HG03025 (cell line): ENCODE data around the gene CHD2.

Experiments
- ATAC-seq: cut with Tn5 transposase; IDR thresholded peaks from one replicate; pipeline ENCODE4 v1.9.1; 2021; ENCODE audit warnings: mild to moderate bottlenecking, moderate library complexity; ENCODE audit not compliant: unreplicated experiment, low FRiP score

Gene CHD2

DNA sequence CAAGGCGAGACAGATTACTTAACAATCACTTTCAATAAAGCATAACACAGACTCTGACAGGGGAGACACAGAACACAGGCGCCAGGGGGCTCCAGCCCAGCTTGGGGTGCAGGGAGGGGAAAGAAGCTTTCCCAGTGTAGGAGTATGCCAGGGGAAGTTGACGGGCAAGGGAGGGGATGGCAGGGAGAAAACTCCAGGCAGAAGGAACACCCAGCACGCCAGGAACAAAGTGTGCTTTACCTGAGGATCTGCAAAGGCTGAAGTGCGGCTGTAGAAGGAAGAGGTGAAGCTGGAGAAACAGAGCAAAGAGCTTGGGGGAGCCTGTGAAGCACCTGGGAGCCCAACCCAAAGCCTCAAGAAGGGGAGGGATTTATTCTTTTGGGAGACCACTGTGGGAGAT lies 176.8 kb downstream of the CHD2 start:
- ATAC-seq, result no peak
